GM23338 (cell line): ENCODE data around the gene TRIM8. TPM values are rescaled to one million over a fixed set of nuclear protein-coding genes. Genes with fewer than 3 reads are reported as not detected.

Experiments
- ATAC-seq: fragments of 200-7000 bp; cut with Tn5 transposase; 3 replicates; pipeline ENCODE4 v1.9.1; 2020
- DNase-seq: peaks from one replicate; pipeline ENCODE4 v3.0.0-alpha.2; 2015; ENCODE audit warnings: low spot score
- H2AFZ ChIP-seq: fragments of 200-600 bp; sonication (generic); 2 replicates; pipeline ENCODE4 v1.8.0; 2016; ENCODE audit warnings: antibody characterized with exemption, mild to moderate bottlenecking, moderate library complexity
- H3F3A ChIP-seq: fragments of 200-600 bp; sonication (generic); replicated peaks from 2 replicates; pipeline ENCODE4 v1.8.0; 2017; ENCODE audit warnings: antibody characterized with exemption, mixed run types, low read depth
- H3K27ac ChIP-seq: fragments of 200-600 bp; sonication (generic); 2 replicates; pipeline ENCODE4 v1.6.1; 2016; ENCODE audit warnings: low read depth
- H3K27me3 ChIP-seq: fragments of 200-600 bp; sonication (generic); 2 replicates; pipeline ENCODE4 v1.8.0; 2016; ENCODE audit warnings: mild to moderate bottlenecking, mixed run types, moderate library complexity; ENCODE audit not compliant: insufficient read depth
- H3K36me3 ChIP-seq: fragments of 200-600 bp; sonication (generic); 2 replicates; pipeline ENCODE4 v1.8.0; 2016; ENCODE audit warnings: mild to moderate bottlenecking; ENCODE audit not compliant: insufficient read depth
- H3K4me1 ChIP-seq: fragments of 200-600 bp; sonication (generic); 2 replicates; pipeline ENCODE4 v1.8.0; 2016; ENCODE audit warnings: mild to moderate bottlenecking, moderate library complexity; ENCODE audit not compliant: insufficient read depth
- H3K4me2 ChIP-seq: fragments of 200-600 bp; sonication (generic); 2 replicates; pipeline ENCODE4 v1.7.1; 2017; ENCODE audit warnings: mixed run types
- H3K4me3 ChIP-seq: fragments of 200-600 bp; sonication (generic); 2 replicates; pipeline ENCODE4 v1.6.1; 2016; ENCODE audit warnings: mixed run types
- H3K79me2 ChIP-seq: fragments of 200-600 bp; sonication (generic); replicated peaks from 2 replicates; pipeline ENCODE4 v1.8.0; 2017; ENCODE audit warnings: mild to moderate bottlenecking; ENCODE audit not compliant: insufficient read depth
- H3K9me2 ChIP-seq: fragments of 200-600 bp; sonication (generic); 2 replicates; pipeline ENCODE4 v1.8.0; 2017; ENCODE audit not compliant: insufficient read depth
- H4K20me1 ChIP-seq: fragments of 200-600 bp; sonication (generic); replicated peaks from 2 replicates; pipeline ENCODE4 v1.8.0; 2017; ENCODE audit warnings: mild to moderate bottlenecking; ENCODE audit not compliant: insufficient read depth
- H3K27ac Mint-ChIP-seq: 2 replicates; pipeline ENCODE4 v1.8.0; 2020; ENCODE audit warnings: inconsistent platforms, mild to moderate bottlenecking, moderate library complexity, mixed read lengths
- H3K27me3 Mint-ChIP-seq: 3 replicates; pipeline ENCODE4 v1.8.0; 2022; ENCODE audit warnings: low read depth, mild to moderate bottlenecking, moderate library complexity, mixed read lengths, inconsistent platforms; ENCODE audit not compliant: insufficient read depth, poor library complexity
- H3K36me3 Mint-ChIP-seq: 3 replicates; pipeline ENCODE4 v1.8.0; 2021; ENCODE audit warnings: low read depth, mild to moderate bottlenecking, inconsistent platforms, moderate library complexity, mixed read lengths
- H3K4me1 Mint-ChIP-seq: 3 replicates; pipeline ENCODE4 v1.8.0; 2020; ENCODE audit warnings: mild to moderate bottlenecking, inconsistent platforms, mixed read lengths
- H3K4me3 Mint-ChIP-seq: 3 replicates; pipeline ENCODE4 v1.8.0; 2021; ENCODE audit warnings: moderate library complexity, mild to moderate bottlenecking, inconsistent platforms, mixed read lengths
- H3K9me3 Mint-ChIP-seq: 3 replicates; pipeline ENCODE4 v1.8.0; 2020; ENCODE audit warnings: moderate library complexity, mild to moderate bottlenecking, inconsistent platforms, mixed read lengths
- CREB1 ChIP-seq: fragments of 250-450 bp; sonication (Bioruptor Pico); IDR thresholded peaks from 2 replicates; pipeline ENCODE4 v1.5.0; 2020; ENCODE audit warnings: low read depth, mild to moderate bottlenecking, moderate library complexity
- EZH2 ChIP-seq: fragments of 200-600 bp; sonication (generic); IDR thresholded peaks from one replicate; pipeline ENCODE4 v1.8.0; 2017; ENCODE audit warnings: antibody characterized with exemption, mild to moderate bottlenecking, low read depth; ENCODE audit not compliant: unreplicated experiment
- EZH2phosphoT487 ChIP-seq: fragments of 200-600 bp; sonication (generic); IDR thresholded peaks from one replicate; pipeline ENCODE4 v1.8.1; 2018; ENCODE audit warnings: antibody characterized with exemption; ENCODE audit not compliant: unreplicated experiment
- NANOG ChIP-seq: IDR thresholded peaks from 2 replicates; pipeline ENCODE4 v1.6.1; 2016; ENCODE audit warnings: antibody characterized with exemption, borderline replicate concordance
- ZNF331 ChIP-seq: fragments of 250-450 bp; sonication (Bioruptor Pico); IDR thresholded peaks from 2 replicates; pipeline ENCODE4 v1.5.0; 2020; ENCODE audit warnings: low read depth, mild to moderate bottlenecking, moderate library complexity
- polyA plus RNA-seq: library from polyadenylated mRNA; unstranded; fragments of >200 nt; fragmentation: Nextera tagmentation; extraction: Ambion mirVana; gene quantifications from 2 replicates; pipeline ENCODE4 v1.2.1, GENCODE V29; 2016
- total RNA-seq: library from RNA; depleted of rRNA; stranded (reverse); fragments of >200 nt; shearing (Covaris generic); gene quantifications from 2 replicates; pipeline ENCODE4 v1.2.3, GENCODE V29; 2014
- TF ChIP-seq, protein P1 (sequence below): IDR thresholded peaks from one replicate; pipeline ENCODE4 v1.6.1; 2018; ENCODE audit warnings: antibody characterized with exemption; ENCODE audit not compliant: unreplicated experiment
- TF ChIP-seq, protein P2 (sequence below): IDR thresholded peaks from 2 replicates; pipeline ENCODE4 v1.6.1; 2016; ENCODE audit warnings: antibody characterized with exemption
- TF ChIP-seq, protein P3 (sequence below), 2 experiments: fragments of 200-600 bp in 1 of 2; sonication (generic) in 1 of 2; conservative IDR thresholded peaks; 2 replicates each; pipeline versions ENCODE4 v1.5.1 to v1.6.1; 2016 to 2017; ENCODE audit warnings: antibody characterized with exemption in 2 of 2, low read depth in 2 of 2, mild to moderate bottlenecking in 2 of 2, moderate library complexity in 1 of 2
- TF ChIP-seq, protein P4 (sequence below): fragments of 250-450 bp; sonication (Bioruptor Pico); IDR thresholded peaks from 2 replicates; pipeline ENCODE4 v1.5.0; 2020; ENCODE audit warnings: mild to moderate bottlenecking, moderate library complexity

TRIM8 gene
- total and polyA plus RNA-seq, 2 experiments from 2014 or later, result 15.1 to 36.7 TPM

DNA sequence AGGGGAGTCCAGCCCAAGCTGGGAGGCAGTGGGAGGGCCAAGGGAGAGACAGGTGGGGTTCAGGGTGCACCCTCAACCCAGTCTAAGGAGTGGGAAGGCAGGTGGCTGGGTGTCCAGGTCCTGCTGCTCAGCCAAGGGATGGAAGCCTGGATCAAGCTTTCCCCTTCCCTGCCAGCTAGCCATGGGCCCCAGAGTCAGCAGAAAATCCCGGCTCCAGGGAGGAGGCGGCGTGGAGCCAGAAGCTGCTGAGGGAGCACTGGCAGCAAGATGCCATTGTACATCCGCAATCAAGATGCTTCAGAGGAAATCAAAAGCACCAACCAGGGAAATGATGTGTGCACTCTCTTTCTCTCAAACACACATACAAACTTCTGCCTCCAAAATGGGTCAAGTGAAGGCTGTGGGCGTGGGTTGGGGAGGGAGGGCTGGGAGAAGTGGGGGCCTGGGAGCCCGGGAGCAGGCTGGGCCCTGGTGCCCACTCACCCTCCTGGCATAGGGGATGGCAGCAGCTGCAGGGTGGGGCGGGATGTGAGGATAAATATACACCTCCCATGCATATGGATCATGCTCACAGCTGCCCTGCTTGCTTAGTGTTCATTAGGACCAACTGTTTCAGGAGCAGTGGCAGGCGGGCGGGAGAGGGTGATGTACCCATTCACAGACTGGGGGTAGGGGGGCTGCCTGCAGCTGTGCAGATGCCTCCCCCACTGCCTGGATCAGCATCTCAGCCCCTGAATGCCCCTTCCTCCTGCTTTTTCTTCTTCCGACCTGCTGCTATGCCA lies 24.2 kb downstream of the TRIM8 start:
- peaks cover 11% of the 10 kb centered on the region; the same call in 1 of the 2 replicates for H3F3A ChIP-seq
- ATAC-seq (no peak), DNase-seq (no peak)
- H2AFZ ChIP-seq, result no peak overlapping the region
- peaks cover 25% of the 10 kb centered on the region for H3K4me1 ChIP-seq
- Mint-ChIP-seq H3K4me1 (peaks cover 35% of the 10 kb centered on the region), H3K9me3 (no peaks in the 10 kb centered on the region), H3K27ac (no peak overlapping the region), H3K36me3 (no peaks in the 10 kb centered on the region; the same call in 2 of the 3 replicates), H3K27me3 (peaks cover 14% of the 10 kb centered on the region), H3K4me3 (no peak overlapping the region)
- TF ChIP-seq, protein P1, sequence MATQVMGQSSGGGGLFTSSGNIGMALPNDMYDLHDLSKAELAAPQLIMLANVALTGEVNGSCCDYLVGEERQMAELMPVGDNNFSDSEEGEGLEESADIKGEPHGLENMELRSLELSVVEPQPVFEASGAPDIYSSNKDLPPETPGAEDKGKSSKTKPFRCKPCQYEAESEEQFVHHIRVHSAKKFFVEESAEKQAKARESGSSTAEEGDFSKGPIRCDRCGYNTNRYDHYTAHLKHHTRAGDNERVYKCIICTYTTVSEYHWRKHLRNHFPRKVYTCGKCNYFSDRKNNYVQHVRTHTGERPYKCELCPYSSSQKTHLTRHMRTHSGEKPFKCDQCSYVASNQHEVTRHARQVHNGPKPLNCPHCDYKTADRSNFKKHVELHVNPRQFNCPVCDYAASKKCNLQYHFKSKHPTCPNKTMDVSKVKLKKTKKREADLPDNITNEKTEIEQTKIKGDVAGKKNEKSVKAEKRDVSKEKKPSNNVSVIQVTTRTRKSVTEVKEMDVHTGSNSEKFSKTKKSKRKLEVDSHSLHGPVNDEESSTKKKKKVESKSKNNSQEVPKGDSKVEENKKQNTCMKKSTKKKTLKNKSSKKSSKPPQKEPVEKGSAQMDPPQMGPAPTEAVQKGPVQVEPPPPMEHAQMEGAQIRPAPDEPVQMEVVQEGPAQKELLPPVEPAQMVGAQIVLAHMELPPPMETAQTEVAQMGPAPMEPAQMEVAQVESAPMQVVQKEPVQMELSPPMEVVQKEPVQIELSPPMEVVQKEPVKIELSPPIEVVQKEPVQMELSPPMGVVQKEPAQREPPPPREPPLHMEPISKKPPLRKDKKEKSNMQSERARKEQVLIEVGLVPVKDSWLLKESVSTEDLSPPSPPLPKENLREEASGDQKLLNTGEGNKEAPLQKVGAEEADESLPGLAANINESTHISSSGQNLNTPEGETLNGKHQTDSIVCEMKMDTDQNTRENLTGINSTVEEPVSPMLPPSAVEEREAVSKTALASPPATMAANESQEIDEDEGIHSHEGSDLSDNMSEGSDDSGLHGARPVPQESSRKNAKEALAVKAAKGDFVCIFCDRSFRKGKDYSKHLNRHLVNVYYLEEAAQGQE, result no peak
- TF ChIP-seq NANOG (no peak), CREB1 (no peak), EZH2 (no peak), EZH2phosphoT487 (no peak), ZNF331 (CRISPR knock-in tag) (no peak)
- TF ChIP-seq, protein P2, sequence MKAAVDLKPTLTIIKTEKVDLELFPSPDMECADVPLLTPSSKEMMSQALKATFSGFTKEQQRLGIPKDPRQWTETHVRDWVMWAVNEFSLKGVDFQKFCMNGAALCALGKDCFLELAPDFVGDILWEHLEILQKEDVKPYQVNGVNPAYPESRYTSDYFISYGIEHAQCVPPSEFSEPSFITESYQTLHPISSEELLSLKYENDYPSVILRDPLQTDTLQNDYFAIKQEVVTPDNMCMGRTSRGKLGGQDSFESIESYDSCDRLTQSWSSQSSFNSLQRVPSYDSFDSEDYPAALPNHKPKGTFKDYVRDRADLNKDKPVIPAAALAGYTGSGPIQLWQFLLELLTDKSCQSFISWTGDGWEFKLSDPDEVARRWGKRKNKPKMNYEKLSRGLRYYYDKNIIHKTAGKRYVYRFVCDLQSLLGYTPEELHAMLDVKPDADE, result no peak
- TF ChIP-seq, protein P3, sequence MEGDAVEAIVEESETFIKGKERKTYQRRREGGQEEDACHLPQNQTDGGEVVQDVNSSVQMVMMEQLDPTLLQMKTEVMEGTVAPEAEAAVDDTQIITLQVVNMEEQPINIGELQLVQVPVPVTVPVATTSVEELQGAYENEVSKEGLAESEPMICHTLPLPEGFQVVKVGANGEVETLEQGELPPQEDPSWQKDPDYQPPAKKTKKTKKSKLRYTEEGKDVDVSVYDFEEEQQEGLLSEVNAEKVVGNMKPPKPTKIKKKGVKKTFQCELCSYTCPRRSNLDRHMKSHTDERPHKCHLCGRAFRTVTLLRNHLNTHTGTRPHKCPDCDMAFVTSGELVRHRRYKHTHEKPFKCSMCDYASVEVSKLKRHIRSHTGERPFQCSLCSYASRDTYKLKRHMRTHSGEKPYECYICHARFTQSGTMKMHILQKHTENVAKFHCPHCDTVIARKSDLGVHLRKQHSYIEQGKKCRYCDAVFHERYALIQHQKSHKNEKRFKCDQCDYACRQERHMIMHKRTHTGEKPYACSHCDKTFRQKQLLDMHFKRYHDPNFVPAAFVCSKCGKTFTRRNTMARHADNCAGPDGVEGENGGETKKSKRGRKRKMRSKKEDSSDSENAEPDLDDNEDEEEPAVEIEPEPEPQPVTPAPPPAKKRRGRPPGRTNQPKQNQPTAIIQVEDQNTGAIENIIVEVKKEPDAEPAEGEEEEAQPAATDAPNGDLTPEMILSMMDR (conservative IDR thresholded peaks at IDR 0.05; ENCODE audit: low read depth in 2 of 2), result no peak
- TF ChIP-seq, protein P4, sequence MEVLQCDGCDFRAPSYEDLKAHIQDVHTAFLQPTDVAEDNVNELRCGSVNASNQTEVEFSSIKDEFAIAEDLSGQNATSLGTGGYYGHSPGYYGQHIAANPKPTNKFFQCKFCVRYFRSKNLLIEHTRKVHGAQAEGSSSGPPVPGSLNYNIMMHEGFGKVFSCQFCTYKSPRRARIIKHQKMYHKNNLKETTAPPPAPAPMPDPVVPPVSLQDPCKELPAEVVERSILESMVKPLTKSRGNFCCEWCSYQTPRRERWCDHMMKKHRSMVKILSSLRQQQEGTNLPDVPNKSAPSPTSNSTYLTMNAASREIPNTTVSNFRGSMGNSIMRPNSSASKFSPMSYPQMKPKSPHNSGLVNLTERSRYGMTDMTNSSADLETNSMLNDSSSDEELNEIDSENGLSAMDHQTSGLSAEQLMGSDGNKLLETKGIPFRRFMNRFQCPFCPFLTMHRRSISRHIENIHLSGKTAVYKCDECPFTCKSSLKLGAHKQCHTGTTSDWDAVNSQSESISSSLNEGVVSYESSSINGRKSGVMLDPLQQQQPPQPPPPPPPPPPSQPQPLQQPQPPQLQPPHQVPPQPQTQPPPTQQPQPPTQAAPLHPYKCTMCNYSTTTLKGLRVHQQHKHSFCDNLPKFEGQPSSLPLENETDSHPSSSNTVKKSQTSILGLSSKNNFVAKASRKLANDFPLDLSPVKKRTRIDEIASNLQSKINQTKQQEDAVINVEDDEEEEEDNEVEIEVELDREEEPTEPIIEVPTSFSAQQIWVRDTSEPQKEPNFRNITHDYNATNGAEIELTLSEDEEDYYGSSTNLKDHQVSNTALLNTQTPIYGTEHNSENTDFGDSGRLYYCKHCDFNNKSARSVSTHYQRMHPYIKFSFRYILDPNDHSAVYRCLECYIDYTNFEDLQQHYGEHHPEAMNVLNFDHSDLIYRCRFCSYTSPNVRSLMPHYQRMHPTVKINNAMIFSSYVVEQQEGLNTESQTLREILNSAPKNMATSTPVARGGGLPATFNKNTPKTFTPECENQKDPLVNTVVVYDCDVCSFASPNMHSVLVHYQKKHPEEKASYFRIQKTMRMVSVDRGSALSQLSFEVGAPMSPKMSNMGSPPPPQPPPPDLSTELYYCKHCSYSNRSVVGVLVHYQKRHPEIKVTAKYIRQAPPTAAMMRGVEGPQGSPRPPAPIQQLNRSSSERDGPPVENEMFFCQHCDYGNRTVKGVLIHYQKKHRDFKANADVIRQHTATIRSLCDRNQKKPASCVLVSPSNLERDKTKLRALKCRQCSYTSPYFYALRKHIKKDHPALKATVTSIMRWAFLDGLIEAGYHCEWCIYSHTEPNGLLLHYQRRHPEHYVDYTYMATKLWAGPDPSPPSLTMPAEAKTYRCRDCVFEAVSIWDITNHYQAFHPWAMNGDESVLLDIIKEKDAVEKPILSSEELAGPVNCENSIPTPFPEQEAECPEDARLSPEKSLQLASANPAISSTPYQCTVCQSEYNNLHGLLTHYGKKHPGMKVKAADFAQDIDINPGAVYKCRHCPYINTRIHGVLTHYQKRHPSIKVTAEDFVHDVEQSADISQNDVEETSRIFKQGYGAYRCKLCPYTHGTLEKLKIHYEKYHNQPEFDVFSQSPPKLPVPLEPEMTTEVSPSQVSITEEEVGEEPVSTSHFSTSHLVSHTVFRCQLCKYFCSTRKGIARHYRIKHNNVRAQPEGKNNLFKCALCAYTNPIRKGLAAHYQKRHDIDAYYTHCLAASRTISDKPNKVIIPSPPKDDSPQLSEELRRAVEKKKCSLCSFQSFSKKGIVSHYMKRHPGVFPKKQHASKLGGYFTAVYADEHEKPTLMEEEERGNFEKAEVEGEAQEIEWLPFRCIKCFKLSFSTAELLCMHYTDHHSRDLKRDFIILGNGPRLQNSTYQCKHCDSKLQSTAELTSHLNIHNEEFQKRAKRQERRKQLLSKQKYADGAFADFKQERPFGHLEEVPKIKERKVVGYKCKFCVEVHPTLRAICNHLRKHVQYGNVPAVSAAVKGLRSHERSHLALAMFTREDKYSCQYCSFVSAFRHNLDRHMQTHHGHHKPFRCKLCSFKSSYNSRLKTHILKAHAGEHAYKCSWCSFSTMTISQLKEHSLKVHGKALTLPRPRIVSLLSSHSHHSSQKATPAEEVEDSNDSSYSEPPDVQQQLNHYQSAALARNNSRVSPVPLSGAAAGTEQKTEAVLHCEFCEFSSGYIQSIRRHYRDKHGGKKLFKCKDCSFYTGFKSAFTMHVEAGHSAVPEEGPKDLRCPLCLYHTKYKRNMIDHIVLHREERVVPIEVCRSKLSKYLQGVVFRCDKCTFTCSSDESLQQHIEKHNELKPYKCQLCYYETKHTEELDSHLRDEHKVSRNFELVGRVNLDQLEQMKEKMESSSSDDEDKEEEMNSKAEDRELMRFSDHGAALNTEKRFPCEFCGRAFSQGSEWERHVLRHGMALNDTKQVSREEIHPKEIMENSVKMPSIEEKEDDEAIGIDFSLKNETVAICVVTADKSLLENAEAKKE (CRISPR knock-in tag), result no peak
- no peaks in the 10 kb centered on the region for H4K20me1 ChIP-seq
- no peak overlapping the region for H3K27ac ChIP-seq
- H3K4me2 ChIP-seq, result no peak overlapping the region
- H3K9me2 ChIP-seq, result no peaks in the 10 kb centered on the region
- H3K4me3 ChIP-seq, result no peak overlapping the region
- H3K27me3 ChIP-seq, result no peaks in the 10 kb centered on the region
- no peaks in the 10 kb centered on the region for H3K36me3 ChIP-seq
- H3K79me2 ChIP-seq, result no peaks in the 10 kb centered on the region
